Mucosa of rectum (tissue), 2 donors: ENCODE data around the gene TAC3.
A peak's percentile ranks its signal among the peaks of the same experiment; 100 is the strongest.

ENCODE experiments used
- H3K27ac ChIP-seq, 2 donors: one replicate each; pipeline ENCODE4 v1.7.0; 2013; ENCODE audit warnings: inconsistent platforms in 2 of 2, low read depth in 2 of 2, low read length in 2 of 2
- H3K27me3 ChIP-seq, 2 donors: one replicate each; pipeline ENCODE4 v1.7.0; 2013; ENCODE audit warnings: low read length in 2 of 2; ENCODE audit not compliant: control insufficient read depth in 2 of 2, insufficient read depth in 2 of 2
- H3K36me3 ChIP-seq, 2 donors: one replicate each; pipeline ENCODE4 v1.7.0; 2013; ENCODE audit warnings: low read length in 2 of 2; ENCODE audit not compliant: control insufficient read depth in 2 of 2, insufficient read depth in 2 of 2
- H3K4me1 ChIP-seq, 2 donors: one replicate each; pipeline ENCODE4 v1.7.0; 2013; ENCODE audit warnings: low read length in 2 of 2, mild to moderate bottlenecking in 1 of 2; ENCODE audit not compliant: control insufficient read depth in 2 of 2, insufficient read depth in 2 of 2
- H3K4me3 ChIP-seq, 2 donors: one replicate each; pipeline ENCODE4 v1.7.0; 2013; ENCODE audit warnings: low read length in 2 of 2
- H3K9ac ChIP-seq, 2 donors: one replicate each; pipeline ENCODE4 v1.7.0; 2013; ENCODE audit warnings: low read length in 2 of 2, low read depth in 1 of 2, mild to moderate bottlenecking in 1 of 2
- H3K9me3 ChIP-seq, 2 donors: one replicate each; pipeline ENCODE4 v1.7.0; 2013; ENCODE audit warnings: low read length in 2 of 2; ENCODE audit not compliant: control insufficient read depth in 2 of 2
- donor health status: healthy.
- donor health status: Normal muscosa, but diverticular disease.

The TAC3 gene

GRCh38 chr12:57005980-57006808 lies 10.1 kb downstream of the TAC3 start, which contains the start of gene ZBTB39:
Gene ZBTB39 (minus strand): TSS chr12:57006546. CDS start chr12:57004917, 1,629 bp downstream.
- peak within 1 kb of the TSS; percentile 17 to 52 for H3K27ac ChIP-seq

DNA sequence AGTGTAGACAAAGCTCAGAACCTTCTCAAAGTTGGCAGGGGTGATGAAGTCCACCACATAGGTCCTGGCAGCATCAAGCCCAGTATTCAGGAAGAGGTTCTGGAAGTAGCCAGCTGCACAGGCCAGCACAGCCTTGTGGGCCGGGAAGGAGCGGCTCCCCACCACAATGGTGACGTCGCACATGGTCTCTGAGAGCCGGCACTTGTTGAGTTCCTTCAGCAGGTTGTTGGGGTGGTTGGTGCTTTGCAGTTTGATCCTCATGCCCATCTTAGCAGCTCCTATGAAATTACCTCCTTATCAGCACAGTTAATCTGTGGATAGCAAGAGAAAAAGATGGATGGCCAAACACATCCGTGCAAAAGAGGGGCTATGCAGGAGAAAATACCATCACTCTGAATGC lies 11.7 kb downstream of the TAC3 start:
- no peak overlapping the region for H3K27ac ChIP-seq
- no peaks in the 10 kb centered on the region for H3K9me3 ChIP-seq
- no peak overlapping the region for H3K9ac ChIP-seq
- H3K4me3 ChIP-seq: no peak overlapping the region
- H3K4me1 ChIP-seq: peaks cover 10 to 11% of the 10 kb centered on the region in 2 donors
- peaks cover 29 to 31% of the 10 kb centered on the region in 2 donors for H3K36me3 ChIP-seq
- no peaks in the 10 kb centered on the region for H3K27me3 ChIP-seq

More at GRCh38 chr12:57005980-57006808, 10.1 kb downstream of the TAC3 start, which contains the start of gene ZBTB39:
- Histone ChIP-seq H3K9me3 (no peaks in the 10 kb centered on the region), H3K9ac (peak within 1 kb of the TSS; percentile 65 to 70), H3K36me3 (peaks cover 21 to 27% of the 10 kb centered on the region in 2 donors), H3K4me3 (peak within 1 kb of the TSS; percentile 77 to 78), H3K4me1 (peaks cover 10 to 11% of the 10 kb centered on the region in 2 donors), H3K27me3 (no peaks in the 10 kb centered on the region)

GRCh38 chr12:57003395-57003794 lies 12.9 kb downstream of the TAC3 start:
- Histone ChIP-seq H3K4me1 (peaks cover 10 to 11% of the 10 kb centered on the region in 2 donors), H3K27me3 (no peaks in the 10 kb centered on the region), H3K36me3 (peaks cover 29 to 33% of the 10 kb centered on the region in 2 donors), H3K27ac (no peak overlapping the region), H3K4me3 (no peak overlapping the region), H3K9ac (no peak overlapping the region), H3K9me3 (no peaks in the 10 kb centered on the region)

GRCh38 chr12:57001448-57001906 lies 14.9 kb downstream of the TAC3 start:
- Histone ChIP-seq H3K36me3 (peaks cover 29 to 35% of the 10 kb centered on the region in 2 donors), H3K4me1 (peaks cover 5 to 7% of the 10 kb centered on the region in 2 donors), H3K27ac (no peak overlapping the region), H3K9me3 (no peaks in the 10 kb centered on the region), H3K4me3 (no peak overlapping the region), H3K9ac (no peak overlapping the region), H3K27me3 (no peaks in the 10 kb centered on the region)

GRCh38 chr12:57000393-57000792 lies 15.9 kb downstream of the TAC3 start:
- Histone ChIP-seq H3K9me3 (no peaks in the 10 kb centered on the region), H3K36me3 (peaks cover 29 to 38% of the 10 kb centered on the region in 2 donors), H3K27me3 (no peaks in the 10 kb centered on the region), H3K4me1 (peaks cover 3 to 5% of the 10 kb centered on the region in 2 donors), H3K9ac (no peak overlapping the region), H3K4me3 (no peak overlapping the region), H3K27ac (no peak overlapping the region)

DNA sequence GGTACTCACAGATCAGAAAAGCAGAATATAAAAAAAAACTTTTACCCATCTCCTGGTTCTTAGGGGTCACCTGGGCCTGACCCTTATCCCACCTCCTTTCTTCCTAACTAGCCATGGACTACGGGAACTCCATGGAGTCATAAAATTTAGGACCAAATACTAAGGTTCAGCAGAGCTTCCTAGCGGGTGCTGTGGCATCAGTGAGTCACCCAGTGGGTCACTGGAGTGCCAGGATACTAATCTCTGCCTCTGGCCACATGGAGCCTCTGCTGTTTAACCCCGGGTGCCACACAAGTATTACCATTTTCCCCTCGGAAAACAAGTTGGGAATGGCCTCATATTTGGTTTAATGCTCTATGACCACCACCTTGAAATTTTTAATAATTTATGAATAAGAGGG lies 16.9 kb downstream of the TAC3 start:
- Histone ChIP-seq H3K9me3 (no peaks in the 10 kb centered on the region), H3K4me3 (no peak overlapping the region), H3K36me3 (peaks cover 27 to 40% of the 10 kb centered on the region in 2 donors), H3K27ac (no peak overlapping the region), H3K9ac (no peak overlapping the region), H3K27me3 (no peaks in the 10 kb centered on the region), H3K4me1 (peaks cover 0 to 5% of the 10 kb centered on the region in 2 donors)

- no peak overlapping the region for H3K4me3 ChIP-seq
- H3K27me3 ChIP-seq: no peaks in the 10 kb centered on the region
- H3K36me3 ChIP-seq: peaks cover 22 to 35% of the 10 kb centered on the region in 2 donors
- no peaks in the 10 kb centered on the region for H3K9me3 ChIP-seq
- H3K9ac ChIP-seq: no peak overlapping the region
- H3K27ac ChIP-seq: no peak overlapping the region
- H3K4me1 ChIP-seq: peaks cover 0 to 5% of the 10 kb centered on the region in 2 donors
Observed at GRCh38 chr12:56998981-56999380, 17.3 kb downstream of the TAC3 start.

DNA sequence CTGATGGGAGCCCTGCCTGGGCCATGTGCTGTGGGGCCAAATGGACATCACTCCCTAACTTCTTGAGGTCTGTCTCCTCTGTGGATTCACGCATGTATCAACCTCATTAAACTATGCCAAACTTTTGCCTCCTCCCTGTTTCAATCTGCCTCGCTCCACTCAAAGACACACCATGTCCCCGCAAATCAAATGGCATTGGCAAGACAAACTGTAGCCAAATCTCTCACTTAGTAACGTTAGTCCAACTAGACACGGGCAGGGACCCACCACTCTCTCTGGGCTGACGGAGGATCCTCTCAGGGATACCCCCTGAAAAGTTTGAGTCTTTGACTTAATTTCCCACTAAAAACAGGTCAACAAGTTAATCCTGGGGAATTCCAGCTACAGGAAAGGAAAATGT lies 18.0 kb downstream of the TAC3 start:
- H3K9ac ChIP-seq: no peak overlapping the region
- no peaks in the 10 kb centered on the region for H3K27me3 ChIP-seq
- no peak overlapping the region for H3K27ac ChIP-seq
- H3K4me1 ChIP-seq: peaks cover 0 to 5% of the 10 kb centered on the region in 2 donors
- no peak overlapping the region for H3K4me3 ChIP-seq
- no peaks in the 10 kb centered on the region for H3K9me3 ChIP-seq
- H3K36me3 ChIP-seq: peaks cover 16 to 29% of the 10 kb centered on the region in 2 donors

DNA sequence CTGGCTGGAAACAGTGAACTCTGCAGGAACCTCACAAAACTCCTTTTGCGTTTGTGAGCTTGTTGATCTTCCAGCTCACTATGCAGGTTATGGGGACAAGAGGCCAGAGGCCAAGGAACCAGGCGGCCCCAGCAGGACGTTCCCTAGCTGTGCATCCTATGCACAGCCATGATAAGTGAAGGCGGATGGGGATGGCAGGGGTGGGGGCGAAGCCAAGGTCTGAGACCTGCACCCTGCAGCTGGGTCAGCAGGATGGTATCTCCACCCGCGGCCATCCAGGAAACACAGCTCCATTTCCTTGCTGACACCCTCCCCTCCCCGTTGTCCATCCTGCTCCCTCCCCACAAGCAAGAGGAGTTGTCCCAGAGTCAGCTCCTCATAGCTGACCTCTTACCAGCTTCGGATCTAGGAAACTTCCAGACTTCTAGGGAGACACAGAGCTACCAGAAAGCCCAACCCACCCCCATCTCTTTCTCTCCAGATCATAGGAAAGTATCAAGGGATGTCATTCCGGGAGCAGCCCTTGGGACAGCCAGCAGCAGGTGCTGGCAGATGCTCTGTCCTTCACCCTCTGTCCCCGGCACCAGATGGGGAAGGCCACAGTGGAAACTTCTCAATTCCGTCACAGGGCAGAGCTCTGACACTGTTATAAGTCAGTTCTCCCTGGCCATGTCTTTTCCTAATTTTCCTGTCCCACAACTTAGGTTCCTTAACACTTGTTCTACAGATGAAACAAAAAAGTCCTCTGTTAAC lies 19.4 kb downstream of the TAC3 start:
- Histone ChIP-seq H3K27me3 (no peaks in the 10 kb centered on the region), H3K9ac (no peak overlapping the region), H3K4me1 (peaks cover 0 to 5% of the 10 kb centered on the region in 2 donors), H3K36me3 (peaks cover 8 to 17% of the 10 kb centered on the region in 2 donors), H3K9me3 (no peaks in the 10 kb centered on the region), H3K27ac (no peak overlapping the region), H3K4me3 (no peak overlapping the region)
